ACC112 (cell line): ENCODE measurements around the gene CFAP99.

ENCODE experiments used
- H2AFZ ChIP-seq: fragments of 200-600 bp; sonication (generic); one replicate; pipeline ENCODE4 v1.6.0; 2017; ENCODE audit warnings: antibody characterized with exemption, low read length; ENCODE audit not compliant: unreplicated experiment
- H3K27ac ChIP-seq: fragments of 200-600 bp; sonication (generic); 2 replicates; pipeline ENCODE4 v1.5.1; 2014; ENCODE audit warnings: low read depth, mild to moderate bottlenecking, antibody characterized with exemption, low read length, moderate library complexity
- H3K27me3 ChIP-seq: fragments of 200-600 bp; sonication (generic); 2 replicates; pipeline ENCODE4 v1.6.1; 2014; ENCODE audit warnings: mild to moderate bottlenecking, antibody characterized with exemption, low read length, moderate library complexity, mixed read lengths; ENCODE audit not compliant: insufficient read depth
- H3K36me3 ChIP-seq: fragments of 200-600 bp; sonication (generic); 2 replicates; pipeline ENCODE4 v1.6.1; 2016; ENCODE audit warnings: mild to moderate bottlenecking, antibody characterized with exemption, low read length, moderate library complexity, mixed read lengths; ENCODE audit not compliant: insufficient read depth
- H3K4me1 ChIP-seq: fragments of 200-600 bp; sonication (generic); one replicate; pipeline ENCODE4 v1.6.1; 2016; ENCODE audit warnings: low read length, mixed read lengths; ENCODE audit not compliant: insufficient read depth, unreplicated experiment, control insufficient read depth
- H3K4me3 ChIP-seq: fragments of 200-600 bp; sonication (generic); 2 replicates; pipeline ENCODE4 v1.5.1; 2014; ENCODE audit warnings: mild to moderate bottlenecking, low read depth, low read length
- H3K79me2 ChIP-seq: fragments of 200-600 bp; sonication (generic); one replicate; pipeline ENCODE4 v1.6.0; 2016; ENCODE audit warnings: low read length; ENCODE audit not compliant: control insufficient read depth, unreplicated experiment, insufficient read depth

Gene CFAP99

GRCh38 chr4:2419814-2420213 lies 1.1 kb downstream of the CFAP99 start:
- no peak overlapping the region for H2AFZ ChIP-seq
- H3K4me3 ChIP-seq, result no peak overlapping the region
- peaks cover 53% of the 10 kb centered on the region for H3K27me3 ChIP-seq
- H3K79me2 ChIP-seq, result peaks cover 12% of the 10 kb centered on the region
- H3K4me1 ChIP-seq, result no peaks in the 10 kb centered on the region
- H3K27ac ChIP-seq, result no peak overlapping the region
- no peaks in the 10 kb centered on the region for H3K36me3 ChIP-seq

- Histone ChIP-seq H3K27ac (no peak overlapping the region), H3K36me3 (no peaks in the 10 kb centered on the region), H3K4me1 (no peaks in the 10 kb centered on the region), H3K27me3 (peaks cover 43% of the 10 kb centered on the region), H3K4me3 (no peak overlapping the region), H3K79me2 (peaks cover 6% of the 10 kb centered on the region), H2AFZ (no peak overlapping the region)
Measured at GRCh38 chr4:2421928-2422327, 3.2 kb downstream of the CFAP99 start.

GRCh38 chr4:2423066-2423465 lies 4.3 kb downstream of the CFAP99 start:
- Histone ChIP-seq H3K4me1 (no peaks in the 10 kb centered on the region), H3K36me3 (no peaks in the 10 kb centered on the region), H2AFZ (no peak overlapping the region), H3K79me2 (no peaks in the 10 kb centered on the region), H3K27me3 (peaks cover 36% of the 10 kb centered on the region), H3K4me3 (no peak overlapping the region), H3K27ac (no peak overlapping the region)

- Histone ChIP-seq H3K27ac (no peak overlapping the region), H3K4me1 (no peaks in the 10 kb centered on the region), H3K27me3 (peaks cover 35% of the 10 kb centered on the region), H2AFZ (no peak overlapping the region), H3K79me2 (no peaks in the 10 kb centered on the region), H3K36me3 (no peaks in the 10 kb centered on the region), H3K4me3 (no peak overlapping the region)
Measured at GRCh38 chr4:2423695-2424094, 4.9 kb downstream of the CFAP99 start.

- Histone ChIP-seq H3K27me3 (peaks cover 30% of the 10 kb centered on the region), H3K27ac (no peak overlapping the region), H3K79me2 (no peaks in the 10 kb centered on the region), H3K36me3 (no peaks in the 10 kb centered on the region), H3K4me1 (no peaks in the 10 kb centered on the region), H2AFZ (no peak overlapping the region), H3K4me3 (no peak overlapping the region)
Measured at GRCh38 chr4:2424581-2424980, 5.8 kb downstream of the CFAP99 start.

- Histone ChIP-seq H3K27ac (no peak overlapping the region), H3K36me3 (no peaks in the 10 kb centered on the region), H3K4me1 (no peaks in the 10 kb centered on the region), H2AFZ (no peak overlapping the region), H3K27me3 (peaks cover 21% of the 10 kb centered on the region), H3K4me3 (no peak overlapping the region), H3K79me2 (no peaks in the 10 kb centered on the region)
Measured at GRCh38 chr4:2425386-2426068, 6.8 kb downstream of the CFAP99 start.

GRCh38 chr4:2426069-2426397 lies 7.3 kb downstream of the CFAP99 start:
- no peaks in the 10 kb centered on the region for H3K4me1 ChIP-seq
- no peak overlapping the region for H3K27ac ChIP-seq
- peaks cover 16% of the 10 kb centered on the region for H3K27me3 ChIP-seq
- no peaks in the 10 kb centered on the region for H3K36me3 ChIP-seq
- H3K79me2 ChIP-seq, result no peaks in the 10 kb centered on the region
- H2AFZ ChIP-seq, result no peak overlapping the region
- H3K4me3 ChIP-seq, result no peak overlapping the region

GRCh38 chr4:2426711-2427275 lies 8.0 kb downstream of the CFAP99 start:
- Histone ChIP-seq H3K4me3 (no peak overlapping the region), H3K27me3 (peaks cover 12% of the 10 kb centered on the region), H3K27ac (no peak overlapping the region), H3K4me1 (no peaks in the 10 kb centered on the region), H3K36me3 (no peaks in the 10 kb centered on the region), H2AFZ (no peak overlapping the region), H3K79me2 (no peaks in the 10 kb centered on the region)

- Histone ChIP-seq H3K79me2 (no peaks in the 10 kb centered on the region), H3K27ac (no peak overlapping the region), H3K4me3 (no peak overlapping the region), H3K27me3 (0 out of 2 replicates have a peak, but pooled peaks cover 3% of the 10 kb centered on the region), H3K36me3 (no peaks in the 10 kb centered on the region), H2AFZ (no peak overlapping the region), H3K4me1 (no peaks in the 10 kb centered on the region)
Measured at GRCh38 chr4:2427383-2428334, 8.9 kb downstream of the CFAP99 start.

GRCh38 chr4:2428496-2429213 lies 9.9 kb downstream of the CFAP99 start:
- Histone ChIP-seq H3K27ac (no peak overlapping the region), H3K36me3 (no peaks in the 10 kb centered on the region), H3K4me1 (no peaks in the 10 kb centered on the region), H3K79me2 (no peaks in the 10 kb centered on the region), H3K27me3 (no peaks in the 10 kb centered on the region), H2AFZ (no peak overlapping the region), H3K4me3 (no peak overlapping the region)
